ENCODE data around the gene TWF1. TPM values are rescaled to one million over a fixed set of nuclear protein-coding genes. Genes with fewer than 3 reads are reported as not detected.

The TWF1 gene
- total RNA-seq, 1 experiment from 2014 or later, result 28.4 TPM

DNA sequence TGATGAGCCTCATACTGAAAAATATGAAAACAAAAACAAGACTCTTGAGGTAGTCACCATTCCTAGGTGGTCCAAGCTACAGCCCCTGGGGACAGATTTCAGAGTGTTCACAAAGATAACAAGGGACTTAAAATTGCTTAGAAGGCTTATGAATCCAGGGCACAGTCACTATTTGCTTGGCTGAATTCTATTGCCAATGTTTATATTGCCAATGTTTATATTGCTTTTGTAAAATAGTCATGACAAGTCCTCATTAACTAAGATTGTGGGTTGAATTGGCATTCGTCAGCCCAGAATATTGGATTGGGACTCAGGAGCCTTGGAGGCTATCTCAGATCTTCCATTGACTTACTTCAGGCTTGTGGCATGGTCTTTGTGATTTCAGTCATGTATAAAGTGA is 36.1 kb upstream of the TWF1 start:
- ChIA-PET CTCF (interaction anchor here (0.6 kb wide), 1 partner anchor 40 kb away, joined by 3 read pairs; no protein-coding TSS in a partner anchor), POLR2A (no interaction called here)
- H3K36me3 Mint-ChIP-seq, result peaks cover 5% of the 10 kb centered on the region; the same call in 1 of the 2 replicates
- H3K4me1 Mint-ChIP-seq, result no peaks in the 10 kb centered on the region
- ATAC-seq (no peak), DNase-seq (ENCODE audit: low spot score) (no peak)
- peaks cover 12% of the 10 kb centered on the region for H3K27me3 Mint-ChIP-seq (ENCODE audit: low read depth)
- TF ChIP-seq, protein P1, sequence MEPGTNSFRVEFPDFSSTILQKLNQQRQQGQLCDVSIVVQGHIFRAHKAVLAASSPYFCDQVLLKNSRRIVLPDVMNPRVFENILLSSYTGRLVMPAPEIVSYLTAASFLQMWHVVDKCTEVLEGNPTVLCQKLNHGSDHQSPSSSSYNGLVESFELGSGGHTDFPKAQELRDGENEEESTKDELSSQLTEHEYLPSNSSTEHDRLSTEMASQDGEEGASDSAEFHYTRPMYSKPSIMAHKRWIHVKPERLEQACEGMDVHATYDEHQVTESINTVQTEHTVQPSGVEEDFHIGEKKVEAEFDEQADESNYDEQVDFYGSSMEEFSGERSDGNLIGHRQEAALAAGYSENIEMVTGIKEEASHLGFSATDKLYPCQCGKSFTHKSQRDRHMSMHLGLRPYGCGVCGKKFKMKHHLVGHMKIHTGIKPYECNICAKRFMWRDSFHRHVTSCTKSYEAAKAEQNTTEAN (CRISPR knock-in tag; IDR thresholded peaks at IDR 0.05), result no peak
- TF ChIP-seq, protein P2, sequence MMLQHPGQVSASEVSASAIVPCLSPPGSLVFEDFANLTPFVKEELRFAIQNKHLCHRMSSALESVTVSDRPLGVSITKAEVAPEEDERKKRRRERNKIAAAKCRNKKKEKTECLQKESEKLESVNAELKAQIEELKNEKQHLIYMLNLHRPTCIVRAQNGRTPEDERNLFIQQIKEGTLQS (CRISPR knock-in tag; conservative IDR thresholded peaks at IDR 0.05), result no peak
- no peak for TF ChIP-seq FOXJ3 (CRISPR knock-in tag; IDR thresholded peaks at IDR 0.05; ENCODE audit: borderline replicate concordance)
- TF ChIP-seq, protein P3, sequence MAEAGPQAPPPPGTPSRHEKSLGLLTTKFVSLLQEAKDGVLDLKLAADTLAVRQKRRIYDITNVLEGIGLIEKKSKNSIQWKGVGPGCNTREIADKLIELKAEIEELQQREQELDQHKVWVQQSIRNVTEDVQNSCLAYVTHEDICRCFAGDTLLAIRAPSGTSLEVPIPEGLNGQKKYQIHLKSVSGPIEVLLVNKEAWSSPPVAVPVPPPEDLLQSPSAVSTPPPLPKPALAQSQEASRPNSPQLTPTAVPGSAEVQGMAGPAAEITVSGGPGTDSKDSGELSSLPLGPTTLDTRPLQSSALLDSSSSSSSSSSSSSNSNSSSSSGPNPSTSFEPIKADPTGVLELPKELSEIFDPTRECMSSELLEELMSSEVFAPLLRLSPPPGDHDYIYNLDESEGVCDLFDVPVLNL (CRISPR knock-in tag; IDR thresholded peaks at IDR 0.05; ENCODE audit: borderline replicate concordance, low read depth), result no peak
- TF ChIP-seq, protein P4, sequence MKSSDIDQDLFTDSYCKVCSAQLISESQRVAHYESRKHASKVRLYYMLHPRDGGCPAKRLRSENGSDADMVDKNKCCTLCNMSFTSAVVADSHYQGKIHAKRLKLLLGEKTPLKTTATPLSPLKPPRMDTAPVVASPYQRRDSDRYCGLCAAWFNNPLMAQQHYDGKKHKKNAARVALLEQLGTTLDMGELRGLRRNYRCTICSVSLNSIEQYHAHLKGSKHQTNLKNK (CRISPR knock-in tag; IDR thresholded peaks at IDR 0.05), result no peak
- TF ChIP-seq, protein P5, sequence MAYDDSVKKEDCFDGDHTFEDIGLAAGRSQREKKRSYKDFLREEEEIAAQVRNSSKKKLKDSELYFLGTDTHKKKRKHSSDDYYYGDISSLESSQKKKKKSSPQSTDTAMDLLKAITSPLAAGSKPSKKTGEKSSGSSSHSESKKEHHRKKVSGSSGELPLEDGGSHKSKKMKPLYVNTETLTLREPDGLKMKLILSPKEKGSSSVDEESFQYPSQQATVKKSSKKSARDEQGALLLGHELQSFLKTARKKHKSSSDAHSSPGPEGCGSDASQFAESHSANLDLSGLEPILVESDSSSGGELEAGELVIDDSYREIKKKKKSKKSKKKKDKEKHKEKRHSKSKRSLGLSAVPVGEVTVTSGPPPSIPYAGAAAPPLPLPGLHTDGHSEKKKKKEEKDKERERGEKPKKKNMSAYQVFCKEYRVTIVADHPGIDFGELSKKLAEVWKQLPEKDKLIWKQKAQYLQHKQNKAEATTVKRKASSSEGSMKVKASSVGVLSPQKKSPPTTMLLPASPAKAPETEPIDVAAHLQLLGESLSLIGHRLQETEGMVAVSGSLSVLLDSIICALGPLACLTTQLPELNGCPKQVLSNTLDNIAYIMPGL (CRISPR knock-in tag; IDR thresholded peaks at IDR 0.05), result no peak
- no peak for TF ChIP-seq ZNF232 (CRISPR knock-in tag; IDR thresholded peaks at IDR 0.05)
- no peak for TF ChIP-seq ZNF396 (CRISPR knock-in tag; IDR thresholded peaks at IDR 0.05; ENCODE audit: borderline replicate concordance)
- no peak for TF ChIP-seq HMGA2 (CRISPR knock-in tag; IDR thresholded peaks at IDR 0.05)
- TF ChIP-seq, protein P6, sequence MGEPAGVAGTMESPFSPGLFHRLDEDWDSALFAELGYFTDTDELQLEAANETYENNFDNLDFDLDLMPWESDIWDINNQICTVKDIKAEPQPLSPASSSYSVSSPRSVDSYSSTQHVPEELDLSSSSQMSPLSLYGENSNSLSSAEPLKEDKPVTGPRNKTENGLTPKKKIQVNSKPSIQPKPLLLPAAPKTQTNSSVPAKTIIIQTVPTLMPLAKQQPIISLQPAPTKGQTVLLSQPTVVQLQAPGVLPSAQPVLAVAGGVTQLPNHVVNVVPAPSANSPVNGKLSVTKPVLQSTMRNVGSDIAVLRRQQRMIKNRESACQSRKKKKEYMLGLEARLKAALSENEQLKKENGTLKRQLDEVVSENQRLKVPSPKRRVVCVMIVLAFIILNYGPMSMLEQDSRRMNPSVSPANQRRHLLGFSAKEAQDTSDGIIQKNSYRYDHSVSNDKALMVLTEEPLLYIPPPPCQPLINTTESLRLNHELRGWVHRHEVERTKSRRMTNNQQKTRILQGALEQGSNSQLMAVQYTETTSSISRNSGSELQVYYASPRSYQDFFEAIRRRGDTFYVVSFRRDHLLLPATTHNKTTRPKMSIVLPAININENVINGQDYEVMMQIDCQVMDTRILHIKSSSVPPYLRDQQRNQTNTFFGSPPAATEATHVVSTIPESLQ (CRISPR knock-in tag; IDR thresholded peaks at IDR 0.05), result no peak
- no peak for TF ChIP-seq ZNF416 (CRISPR knock-in tag; IDR thresholded peaks at IDR 0.05)
- TF ChIP-seq, protein P7, sequence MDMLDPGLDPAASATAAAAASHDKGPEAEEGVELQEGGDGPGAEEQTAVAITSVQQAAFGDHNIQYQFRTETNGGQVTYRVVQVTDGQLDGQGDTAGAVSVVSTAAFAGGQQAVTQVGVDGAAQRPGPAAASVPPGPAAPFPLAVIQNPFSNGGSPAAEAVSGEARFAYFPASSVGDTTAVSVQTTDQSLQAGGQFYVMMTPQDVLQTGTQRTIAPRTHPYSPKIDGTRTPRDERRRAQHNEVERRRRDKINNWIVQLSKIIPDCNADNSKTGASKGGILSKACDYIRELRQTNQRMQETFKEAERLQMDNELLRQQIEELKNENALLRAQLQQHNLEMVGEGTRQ (CRISPR knock-in tag; IDR thresholded peaks at IDR 0.05), result no peak
- H3K4me3 Mint-ChIP-seq, result no peak overlapping the region
- no peak overlapping the region for H3K27ac Mint-ChIP-seq
- H3K9me3 Mint-ChIP-seq, result peaks cover 8% of the 10 kb centered on the region

DNA sequence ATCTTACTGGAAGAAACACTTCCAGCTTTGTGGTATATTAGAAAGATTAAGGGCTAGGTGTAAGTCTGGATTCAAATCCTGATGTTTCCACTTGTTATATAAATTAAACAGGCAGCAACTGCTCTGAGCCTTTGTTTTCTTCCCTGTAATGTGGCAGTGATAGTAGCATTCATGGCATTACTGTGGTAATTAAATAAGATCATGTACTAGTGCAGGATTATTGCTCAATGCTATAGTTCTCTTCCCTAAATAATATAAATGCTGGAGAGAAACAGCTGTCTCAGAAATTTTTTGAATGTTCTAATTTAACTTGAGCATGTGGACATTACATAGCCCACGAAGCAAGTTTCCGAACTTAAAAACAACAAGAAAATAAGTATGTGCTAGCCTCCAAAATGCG is 35.1 kb upstream of the TWF1 start:
- ChIA-PET CTCF (interaction anchor here (1.2 kb wide), 1 partner anchor 73 kb away, joined by 3 read pairs; no protein-coding TSS in a partner anchor), POLR2A (no interaction called here)
- peaks cover under 1% of the 10 kb centered on the region for H3K9me3 Mint-ChIP-seq
- no peak for ATAC-seq
- DNase-seq (ENCODE audit: low spot score), result no peak
- no peaks in the 10 kb centered on the region for H3K36me3 Mint-ChIP-seq
- H3K4me1 Mint-ChIP-seq, result peaks cover 4% of the 10 kb centered on the region
- no peak overlapping the region for H3K4me3 Mint-ChIP-seq
- H3K27me3 Mint-ChIP-seq (ENCODE audit: low read depth), result peaks cover 22% of the 10 kb centered on the region
- H3K27ac Mint-ChIP-seq, result no peak overlapping the region
- no peak for TF ChIP-seq ZNF232 (CRISPR knock-in tag; IDR thresholded peaks at IDR 0.05)
- TF ChIP-seq JAZF1 (CRISPR knock-in tag; IDR thresholded peaks at IDR 0.05), result no peak
- TF ChIP-seq GABPB1 (CRISPR knock-in tag; IDR thresholded peaks at IDR 0.05), result no peak
- TF ChIP-seq, protein P8, sequence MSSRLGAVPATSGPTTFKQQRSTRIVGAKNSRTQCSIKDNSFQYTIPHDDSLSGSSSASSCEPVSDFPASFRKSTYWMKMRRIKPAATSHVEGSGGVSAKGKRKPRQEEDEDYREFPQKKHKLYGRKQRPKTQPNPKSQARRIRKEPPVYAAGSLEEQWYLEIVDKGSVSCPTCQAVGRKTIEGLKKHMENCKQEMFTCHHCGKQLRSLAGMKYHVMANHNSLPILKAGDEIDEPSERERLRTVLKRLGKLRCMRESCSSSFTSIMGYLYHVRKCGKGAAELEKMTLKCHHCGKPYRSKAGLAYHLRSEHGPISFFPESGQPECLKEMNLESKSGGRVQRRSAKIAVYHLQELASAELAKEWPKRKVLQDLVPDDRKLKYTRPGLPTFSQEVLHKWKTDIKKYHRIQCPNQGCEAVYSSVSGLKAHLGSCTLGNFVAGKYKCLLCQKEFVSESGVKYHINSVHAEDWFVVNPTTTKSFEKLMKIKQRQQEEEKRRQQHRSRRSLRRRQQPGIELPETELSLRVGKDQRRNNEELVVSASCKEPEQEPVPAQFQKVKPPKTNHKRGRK (CRISPR knock-in tag; IDR thresholded peaks at IDR 0.05; ENCODE audit: borderline replicate concordance), result no peak
- no peak for TF ChIP-seq TEAD1 (CRISPR knock-in tag; IDR thresholded peaks at IDR 0.05)
- TF ChIP-seq NR3C1 (CRISPR knock-in tag; conservative IDR thresholded peaks at IDR 0.05; ENCODE audit: low read depth), result no peak
- TF ChIP-seq FOXJ3 (CRISPR knock-in tag; IDR thresholded peaks at IDR 0.05; ENCODE audit: borderline replicate concordance), result no peak
- TF ChIP-seq, protein P9, sequence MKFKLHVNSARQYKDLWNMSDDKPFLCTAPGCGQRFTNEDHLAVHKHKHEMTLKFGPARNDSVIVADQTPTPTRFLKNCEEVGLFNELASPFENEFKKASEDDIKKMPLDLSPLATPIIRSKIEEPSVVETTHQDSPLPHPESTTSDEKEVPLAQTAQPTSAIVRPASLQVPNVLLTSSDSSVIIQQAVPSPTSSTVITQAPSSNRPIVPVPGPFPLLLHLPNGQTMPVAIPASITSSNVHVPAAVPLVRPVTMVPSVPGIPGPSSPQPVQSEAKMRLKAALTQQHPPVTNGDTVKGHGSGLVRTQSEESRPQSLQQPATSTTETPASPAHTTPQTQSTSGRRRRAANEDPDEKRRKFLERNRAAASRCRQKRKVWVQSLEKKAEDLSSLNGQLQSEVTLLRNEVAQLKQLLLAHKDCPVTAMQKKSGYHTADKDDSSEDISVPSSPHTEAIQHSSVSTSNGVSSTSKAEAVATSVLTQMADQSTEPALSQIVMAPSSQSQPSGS (CRISPR knock-in tag; IDR thresholded peaks at IDR 0.05; ENCODE audit: borderline replicate concordance, low read depth), result no peak
- TF ChIP-seq, protein P10, sequence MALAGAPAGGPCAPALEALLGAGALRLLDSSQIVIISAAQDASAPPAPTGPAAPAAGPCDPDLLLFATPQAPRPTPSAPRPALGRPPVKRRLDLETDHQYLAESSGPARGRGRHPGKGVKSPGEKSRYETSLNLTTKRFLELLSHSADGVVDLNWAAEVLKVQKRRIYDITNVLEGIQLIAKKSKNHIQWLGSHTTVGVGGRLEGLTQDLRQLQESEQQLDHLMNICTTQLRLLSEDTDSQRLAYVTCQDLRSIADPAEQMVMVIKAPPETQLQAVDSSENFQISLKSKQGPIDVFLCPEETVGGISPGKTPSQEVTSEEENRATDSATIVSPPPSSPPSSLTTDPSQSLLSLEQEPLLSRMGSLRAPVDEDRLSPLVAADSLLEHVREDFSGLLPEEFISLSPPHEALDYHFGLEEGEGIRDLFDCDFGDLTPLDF (CRISPR knock-in tag; IDR thresholded peaks at IDR 0.05), result no peak
- no peak for TF ChIP-seq ETV6 (CRISPR knock-in tag; IDR thresholded peaks at IDR 0.05)

All from WTC11 (cell line).